H1 (cell line): ENCODE results near the gene MCC. TPM values are rescaled to one million over a fixed set of nuclear protein-coding genes. Genes with fewer than 3 reads are reported as not detected.

Experiments
- CTCF ChIA-PET: fragments of 300-600 bp; sonication (Branson Sonifier 250); formaldehyde crosslinking; loops from one replicate; lab custom pipeline; 2021; ENCODE audit not compliant: partially characterized antibody; lab: Charles Lee
- POLR2A ChIA-PET: fragments of 300-600 bp; sonication (Branson Sonifier 250); formaldehyde crosslinking; loops from one replicate; lab custom pipeline; 2021; ENCODE audit warnings: inconsistent platforms; ENCODE audit not compliant: partially characterized antibody; lab: Charles Lee
- DNase-seq, 2 experiments: peaks; one replicate each; pipeline versions ENCODE4 v3.0.0 to v3.0.0-alpha.2; 2010 to 2022; ENCODE audit warnings: low spot score in 2 of 2, low read depth in 1 of 2, mixed read lengths in 1 of 2
- FAIRE-seq: peaks from 2 replicates; lab custom pipeline; 2011; peaks lifted over from hg19 to GRCh38; lab: Jason Lieb, UNC
- H2AFZ ChIP-seq: 2 replicates; pipeline ENCODE4 v1.8.1; 2012; ENCODE audit warnings: low read length, inconsistent platforms
- H2AK5ac ChIP-seq: 2 replicates; pipeline ENCODE4 v1.6.1; 2013; ENCODE audit warnings: low read depth, low read length
- H2BK120ac ChIP-seq: replicated peaks from 2 replicates; pipeline ENCODE3; 2013; ENCODE audit warnings: low read depth, low read length, inconsistent platforms
- H2BK12ac ChIP-seq: 2 replicates; pipeline ENCODE4 v1.6.1; 2013; ENCODE audit warnings: low read depth, low read length
- H2BK15ac ChIP-seq: 2 replicates; pipeline ENCODE4 v1.6.1; 2013; ENCODE audit warnings: low read length
- H2BK20ac ChIP-seq: 2 replicates; pipeline ENCODE4 v1.6.1; 2013; ENCODE audit warnings: low read length
- H2BK5ac ChIP-seq: 2 replicates; pipeline ENCODE4 v1.6.1; 2013; ENCODE audit warnings: low read depth, low read length
- H3K14ac ChIP-seq: 2 replicates; pipeline ENCODE4 v1.6.1; 2013; ENCODE audit warnings: inconsistent platforms; ENCODE audit not compliant: insufficient read length
- H3K18ac ChIP-seq: 2 replicates; pipeline ENCODE4 v1.6.1; 2013; ENCODE audit warnings: low read length; ENCODE audit errors: extremely low read depth
- H3K23ac ChIP-seq: 2 replicates; pipeline ENCODE4 v1.6.1; 2013; ENCODE audit warnings: inconsistent platforms; ENCODE audit not compliant: insufficient read length
- H3K23me2 ChIP-seq: 2 replicates; pipeline ENCODE4 v1.6.1; 2013; ENCODE audit warnings: low read depth, low read length
- H3K27ac ChIP-seq: 2 replicates; pipeline ENCODE4 v1.6.1; 2011; ENCODE audit warnings: low read depth, low read length, inconsistent platforms
- H3K27me3 ChIP-seq, 4 experiments: replicated peaks in 1 of 4; 1 replicate in 1 of 4; 2 replicates in 3 of 4; pipeline versions ENCODE4 v1.6.1 to v1.8.1; 2011 to 2013; ENCODE audit warnings: low read length in 3 of 4, mild to moderate bottlenecking in 3 of 4, inconsistent platforms in 2 of 4, mixed read lengths in 2 of 4, moderate library complexity in 1 of 4; ENCODE audit not compliant: control insufficient read depth in 3 of 4, insufficient read depth in 3 of 4; ENCODE audit errors: extremely low read depth in 1 of 4
- H3K36me3 ChIP-seq, 4 experiments: 2 replicates each; pipeline versions ENCODE4 v1.6.1 to v1.8.1; 2011 to 2013; ENCODE audit warnings: mild to moderate bottlenecking in 4 of 4, low read length in 3 of 4, moderate library complexity in 2 of 4, control low read depth in 1 of 4, inconsistent platforms in 1 of 4; ENCODE audit not compliant: insufficient read depth in 4 of 4, control insufficient read depth in 2 of 4
- H3K4ac ChIP-seq: replicated peaks from 2 replicates; pipeline ENCODE3; 2013; ENCODE audit warnings: low read length, low read depth, mixed read lengths, inconsistent platforms; ENCODE audit not compliant: insufficient read length
- H3K4me1 ChIP-seq, 4 experiments: replicated peaks in 1 of 4; 1 replicate in 1 of 4; 2 replicates in 3 of 4; pipeline versions ENCODE4 v1.6.1 to v1.8.1; 2011 to 2013; ENCODE audit warnings: low read length in 3 of 4, inconsistent platforms in 2 of 4, mixed read lengths in 1 of 4; ENCODE audit not compliant: insufficient read depth in 4 of 4, control insufficient read depth in 3 of 4
- H3K4me2 ChIP-seq, 2 experiments: 2 replicates each; pipeline versions ENCODE4 v1.6.1 to v1.8.1; 2011 to 2013; ENCODE audit warnings: low read depth in 2 of 2, low read length in 2 of 2, control low read depth in 1 of 2, inconsistent platforms in 1 of 2, mild to moderate bottlenecking in 1 of 2; ENCODE audit not compliant: insufficient read depth in 1 of 2
- H3K4me3 ChIP-seq, 4 experiments: fragments of 200-600, 300-600 bp in 1 of 4; sonication (generic), shearing (Covaris generic), sonication (Bioruptor Twin) in 1 of 4; 2 replicates each; pipeline versions ENCODE4 v1.5.1 to v1.8.1; 2011 to 2016; ENCODE audit warnings: low read length in 4 of 4, low read depth in 3 of 4, control low read depth in 2 of 4, inconsistent platforms in 2 of 4, mild to moderate bottlenecking in 2 of 4, mixed read lengths in 1 of 4, moderate library complexity in 1 of 4; ENCODE audit not compliant: insufficient read depth in 2 of 4; ENCODE audit errors: extremely low read depth in 1 of 4
- H3K56ac ChIP-seq: replicated peaks from 2 replicates; pipeline ENCODE3; 2013; ENCODE audit warnings: low read depth, mild to moderate bottlenecking, mixed read lengths, low read length, inconsistent platforms; ENCODE audit not compliant: insufficient read length
- H3K79me1 ChIP-seq: 2 replicates; pipeline ENCODE4 v1.6.1; 2013; ENCODE audit warnings: low read depth, low read length, control low read depth
- H3K79me2 ChIP-seq, 2 experiments: 2 replicates each; pipeline versions ENCODE4 v1.6.1 to v1.8.1; 2012 to 2013; ENCODE audit warnings: low read length in 2 of 2, mild to moderate bottlenecking in 2 of 2, inconsistent platforms in 1 of 2; ENCODE audit not compliant: insufficient read depth in 2 of 2, control insufficient read depth in 1 of 2
- H3K9ac ChIP-seq, 4 experiments: replicated peaks in 1 of 4; 1 replicate in 1 of 4; 2 replicates in 3 of 4; pipeline versions ENCODE4 v1.6.1 to v1.8.1; 2011 to 2013; ENCODE audit warnings: low read depth in 3 of 4, low read length in 3 of 4, control low read depth in 2 of 4, mild to moderate bottlenecking in 2 of 4, moderate library complexity in 2 of 4, inconsistent platforms in 1 of 4; ENCODE audit errors: extremely low read depth in 1 of 4
- H3K9me3 ChIP-seq, 2 experiments: 2 replicates each; pipeline versions ENCODE4 v1.6.1 to v1.8.1; 2012 to 2013; ENCODE audit warnings: mild to moderate bottlenecking in 2 of 2, moderate library complexity in 2 of 2, control low read depth in 1 of 2, inconsistent platforms in 1 of 2, low read depth in 1 of 2, low read length in 1 of 2, mixed read lengths in 1 of 2; ENCODE audit not compliant: insufficient read depth in 2 of 2
- H4K20me1 ChIP-seq, 2 experiments: replicated peaks in 1 of 2; 2 replicates each; pipeline versions ENCODE3 to v1.8.1; 2011 to 2013; ENCODE audit warnings: inconsistent platforms in 2 of 2, low read length in 2 of 2, mild to moderate bottlenecking in 1 of 2; ENCODE audit not compliant: insufficient read depth in 2 of 2, control insufficient read depth in 1 of 2
- H4K5ac ChIP-seq: 2 replicates; pipeline ENCODE4 v1.6.1; 2013; ENCODE audit warnings: low read length, low read depth, mixed read lengths, inconsistent platforms; ENCODE audit not compliant: insufficient read length
- H4K8ac ChIP-seq: 2 replicates; pipeline ENCODE4 v1.8.0; 2013; ENCODE audit warnings: mild to moderate bottlenecking, moderate library complexity, low read length, inconsistent platforms; ENCODE audit not compliant: insufficient read depth; ENCODE audit errors: extremely low read depth
- H4K91ac ChIP-seq: replicated peaks from 2 replicates; pipeline ENCODE3; 2013; ENCODE audit warnings: low read length, mixed read lengths, inconsistent platforms; ENCODE audit not compliant: insufficient read length
- ASH2L ChIP-seq: fragments of 200-600, 300-600 bp; sonication (generic); IDR thresholded peaks from one replicate; pipeline ENCODE4 v1.7.1; 2017; ENCODE audit warnings: low read length
- BRCA1 ChIP-seq: IDR thresholded peaks from 2 replicates; pipeline ENCODE4 v1.6.1; 2012; ENCODE audit warnings: low read depth, low read length, improper control_type of control experiment
- GABPA ChIP-seq: IDR thresholded peaks from 2 replicates; pipeline ENCODE4 v1.6.1; 2011; ENCODE audit warnings: mild to moderate bottlenecking, low read length, moderate library complexity, borderline replicate concordance; ENCODE audit not compliant: insufficient read depth
- POLR2AphosphoS5 ChIP-seq: IDR thresholded peaks from 2 replicates; pipeline ENCODE4 v1.6.1; 2011; ENCODE audit warnings: low read depth, low read length
- WGBS, 2 experiments: shearing (Covaris generic) in 1 of 2; methylation state at CpG; one replicate each; pipeline versions ENCODE4 v1.1.6 to v1.1.7; 2013 to 2015; ENCODE audit warnings: low lambda C conversion rate in 2 of 2, mixed read lengths in 2 of 2, inconsistent platforms in 1 of 2, low coverage in 1 of 2, missing lambda C conversion rate in 1 of 2; ENCODE audit not compliant: insufficient replicate concordance in 2 of 2, insufficient coverage in 1 of 2, insufficient read length in 1 of 2; ENCODE audit errors: extremely low coverage in 1 of 2, missing lambda C conversion rate in 1 of 2; 5-methylcytosine and 5-hydroxymethylcytosine counted together
- polyA plus RNA-seq, 7 experiments: library from polyadenylated mRNA; depleted of rRNA in 3 of 7; stranded (reverse) in 5 of 7; unstranded in 2 of 7; fragments of >200 nt in 5 of 7; fragments of 200-250 nt in 2 of 7; gene quantifications; 1 replicate in 5 of 7; 2 replicates in 1 of 7; 4 replicates in 1 of 7; pipeline versions ENCODE4 v1.2.1 to v1.2.3, GENCODE V29; 2011 to 2013; ENCODE audit warnings: missing spikeins in 2 of 7, mixed read lengths in 2 of 7
- total RNA-seq: library from RNA; stranded (reverse); fragmentation: NEBNext Ultra II Directional; extraction: Animal tissue kit (Norgen Biotek cat#: 25700); gene quantifications from 2 replicates; pipeline ENCODE4 v1.2.1, GENCODE V29; 2021

Gene MCC
- total and polyA plus RNA-seq, 2 of the 8 experiments (the other 6 are each of a cell fraction or from before 2014, with no cell fraction given) = 2.6 to 18.3 TPM

GRCh38 chr5:113017881-113018635 lies 470.2 kb downstream of the MCC start:
- Histone ChIP-seq H3K14ac (no peak overlapping the region), H3K79me1 (no peaks in the 10 kb centered on the region; the same call in 1 of the 2 replicates), H4K8ac (no peak overlapping the region), H2AFZ (no peak overlapping the region), H2AK5ac (no peak overlapping the region), H3K56ac (no peak overlapping the region), H3K4me3 (no peak overlapping the region), H3K79me2 (peaks cover 0 to 2% of the 10 kb centered on the region in 2 experiments; a peak in 1 of 4 replicates), H4K91ac (no peak overlapping the region), H3K23ac (no peak overlapping the region), H3K9me3 (no peaks in the 10 kb centered on the region), H2BK12ac (no peak overlapping the region), H2BK5ac (no peak overlapping the region), H2BK15ac (no peak overlapping the region), H3K36me3 (peaks cover 3 to 49% (median 21%) of the 10 kb centered on the region in 4 experiments; a peak in 7 of 8 replicates), H2BK120ac (no peak overlapping the region), H3K4me2 (no peak overlapping the region), H3K4ac (no peak overlapping the region), H3K4me1 (no peaks in the 10 kb centered on the region), H2BK20ac (no peak overlapping the region), H3K9ac (no peak overlapping the region), H3K18ac (no peak overlapping the region), H3K27ac (no peak overlapping the region), H4K5ac (no peak overlapping the region), H4K20me1 (peaks cover 0 to 2% of the 10 kb centered on the region in 2 experiments), H3K27me3 (no peaks in the 10 kb centered on the region), H3K23me2 (no peaks in the 10 kb centered on the region)
- FAIRE-seq = no peak
- no peak for DNase-seq
- TF ChIP-seq GABPA (no peak), ASH2L (no peak), BRCA1 (no peak), POLR2AphosphoS5 (no peak)
- ChIA-PET POLR2A (no interaction called here), CTCF (interaction anchor here (1.2 to 1.7 kb wide), 2 partner anchors 22 kb away, joined by 5 to 6 read pairs; no protein-coding TSS in a partner anchor)
- WGBS, 2 experiments = 85% methylated on average over 2 of the region's 2 CpGs; no CpG with 5 or more reads in 1 of the 2 experiments
